ENCODE results near the gene SLIT1.

The SLIT1 gene

GRCh38 chr10:96951954-96952353, 233.8 kb downstream of the SLIT1 start:
- H3K4me3 ChIP-seq (ENCODE audit: low read depth, low read length) = no peak overlapping the region
- DNase-seq (ENCODE audit: low read depth) = no peak
- TF ChIP-seq CTCF (IDR thresholded peaks at IDR 0.05; ENCODE audit: insufficient read depth, low read depth, low read length, missing control alignments) = no peak

- no peak for TF ChIP-seq CTCF (IDR thresholded peaks at IDR 0.05; ENCODE audit: insufficient read depth, low read depth, low read length, missing control alignments)
- no peak overlapping the region for H3K4me3 ChIP-seq (ENCODE audit: low read depth, low read length)
- DNase-seq (ENCODE audit: low read depth) = no peak
These were observed 236.6 kb downstream of the SLIT1 start for GRCh38 chr10:96949039-96949683.

All from GM12865 (cell line).